GM19438 (cell line): ENCODE measurements around the gene HELZ.
"Not testable (repeated sequence)": the region's sequence is repeated elsewhere in the genome, so short reads cannot be mapped to it uniquely, and the experiment has no call there.

Experiments used
- ATAC-seq: cut with Tn5 transposase; IDR thresholded peaks from one replicate; pipeline ENCODE4 v1.9.1; 2021; ENCODE audit warnings: low read depth; ENCODE audit not compliant: unreplicated experiment

HELZ gene, protein sequence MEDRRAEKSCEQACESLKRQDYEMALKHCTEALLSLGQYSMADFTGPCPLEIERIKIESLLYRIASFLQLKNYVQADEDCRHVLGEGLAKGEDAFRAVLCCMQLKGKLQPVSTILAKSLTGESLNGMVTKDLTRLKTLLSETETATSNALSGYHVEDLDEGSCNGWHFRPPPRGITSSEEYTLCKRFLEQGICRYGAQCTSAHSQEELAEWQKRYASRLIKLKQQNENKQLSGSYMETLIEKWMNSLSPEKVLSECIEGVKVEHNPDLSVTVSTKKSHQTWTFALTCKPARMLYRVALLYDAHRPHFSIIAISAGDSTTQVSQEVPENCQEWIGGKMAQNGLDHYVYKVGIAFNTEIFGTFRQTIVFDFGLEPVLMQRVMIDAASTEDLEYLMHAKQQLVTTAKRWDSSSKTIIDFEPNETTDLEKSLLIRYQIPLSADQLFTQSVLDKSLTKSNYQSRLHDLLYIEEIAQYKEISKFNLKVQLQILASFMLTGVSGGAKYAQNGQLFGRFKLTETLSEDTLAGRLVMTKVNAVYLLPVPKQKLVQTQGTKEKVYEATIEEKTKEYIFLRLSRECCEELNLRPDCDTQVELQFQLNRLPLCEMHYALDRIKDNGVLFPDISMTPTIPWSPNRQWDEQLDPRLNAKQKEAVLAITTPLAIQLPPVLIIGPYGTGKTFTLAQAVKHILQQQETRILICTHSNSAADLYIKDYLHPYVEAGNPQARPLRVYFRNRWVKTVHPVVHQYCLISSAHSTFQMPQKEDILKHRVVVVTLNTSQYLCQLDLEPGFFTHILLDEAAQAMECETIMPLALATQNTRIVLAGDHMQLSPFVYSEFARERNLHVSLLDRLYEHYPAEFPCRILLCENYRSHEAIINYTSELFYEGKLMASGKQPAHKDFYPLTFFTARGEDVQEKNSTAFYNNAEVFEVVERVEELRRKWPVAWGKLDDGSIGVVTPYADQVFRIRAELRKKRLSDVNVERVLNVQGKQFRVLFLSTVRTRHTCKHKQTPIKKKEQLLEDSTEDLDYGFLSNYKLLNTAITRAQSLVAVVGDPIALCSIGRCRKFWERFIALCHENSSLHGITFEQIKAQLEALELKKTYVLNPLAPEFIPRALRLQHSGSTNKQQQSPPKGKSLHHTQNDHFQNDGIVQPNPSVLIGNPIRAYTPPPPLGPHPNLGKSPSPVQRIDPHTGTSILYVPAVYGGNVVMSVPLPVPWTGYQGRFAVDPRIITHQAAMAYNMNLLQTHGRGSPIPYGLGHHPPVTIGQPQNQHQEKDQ (N-terminal part only)

DNA sequence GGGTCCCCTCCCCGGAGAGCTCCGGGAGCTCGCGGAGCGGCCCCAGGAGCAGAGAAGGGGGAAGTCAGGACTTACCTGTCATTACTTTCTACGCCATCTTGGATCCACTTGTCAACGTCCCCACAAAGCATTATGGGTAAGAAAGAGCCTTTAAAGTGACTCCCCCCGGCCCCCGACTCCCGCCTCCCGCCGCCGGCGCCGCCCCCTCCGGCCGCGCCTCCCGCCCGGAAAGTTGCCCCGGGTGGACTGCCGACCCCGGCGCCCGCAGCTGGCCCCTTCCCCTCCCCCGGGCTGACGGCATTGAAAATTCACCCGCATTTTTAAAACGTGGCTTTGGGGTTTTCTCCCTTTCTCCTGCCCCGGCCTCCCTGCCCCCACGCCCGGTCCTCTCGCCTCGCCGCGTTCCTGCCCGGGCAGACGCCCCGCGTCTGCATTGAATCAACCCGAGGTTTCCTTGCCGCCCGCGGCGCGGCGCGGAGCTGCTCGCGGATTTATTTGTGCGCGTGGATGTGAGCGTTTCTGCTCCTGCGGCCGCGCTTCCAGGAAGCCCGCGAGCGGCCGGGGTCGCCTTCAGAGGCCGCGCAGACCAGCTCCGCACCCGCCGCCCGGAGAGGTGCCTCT, at the start of gene HELZ:
Gene HELZ (minus strand): TSS at position 124 of the 621 bp plus-strand sequence. CDS start 26,392 bp downstream, outside the sequence.
- peak; percentile 56 for ATAC-seq

DNA sequence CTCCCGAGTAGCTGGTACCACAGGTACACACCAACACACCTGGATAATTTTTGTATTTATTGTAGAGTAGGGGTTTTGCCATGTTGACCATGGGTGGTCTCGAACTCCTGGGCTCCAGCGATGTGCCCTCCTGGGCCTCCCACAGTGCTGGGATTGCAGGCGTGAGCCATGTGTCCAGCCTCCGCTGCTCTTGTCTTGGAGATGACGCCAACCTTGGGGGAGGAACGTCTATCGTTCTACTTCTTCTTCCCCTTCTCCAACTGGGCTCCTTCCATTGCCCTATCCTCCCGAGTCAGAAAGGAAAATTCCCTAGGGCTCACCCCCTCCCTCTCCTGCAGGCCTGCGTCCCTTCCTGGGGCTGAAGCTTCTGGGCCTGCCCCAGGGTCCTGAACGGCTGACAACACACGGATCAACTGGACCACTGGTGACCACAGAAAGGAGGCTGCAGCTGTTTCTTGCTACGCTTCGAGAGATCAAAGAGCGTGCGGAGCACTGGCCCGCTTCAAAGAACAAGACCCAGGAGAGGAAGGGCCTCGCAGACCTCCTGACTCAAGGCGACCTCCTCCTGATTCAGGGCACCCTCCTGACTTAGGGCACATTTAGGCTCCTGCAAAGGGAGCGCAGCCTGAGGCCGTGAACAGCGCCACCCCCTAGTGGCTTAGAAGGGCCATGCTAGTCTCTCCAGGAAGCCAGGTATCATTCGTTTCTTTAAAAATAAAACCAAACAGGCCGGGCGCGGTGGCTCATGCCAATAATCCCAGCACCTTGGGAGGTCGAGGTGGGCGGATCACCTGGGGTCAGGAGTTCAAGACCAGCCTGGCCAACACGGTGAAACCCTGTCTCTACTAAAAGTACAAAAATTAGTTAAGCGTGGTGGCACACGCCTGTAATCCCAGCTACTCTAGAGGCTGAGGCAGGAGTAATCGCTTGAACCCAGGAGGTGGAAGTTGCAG, 48.5 kb upstream of the HELZ start:
- peak; percentile 92 for ATAC-seq

DNA sequence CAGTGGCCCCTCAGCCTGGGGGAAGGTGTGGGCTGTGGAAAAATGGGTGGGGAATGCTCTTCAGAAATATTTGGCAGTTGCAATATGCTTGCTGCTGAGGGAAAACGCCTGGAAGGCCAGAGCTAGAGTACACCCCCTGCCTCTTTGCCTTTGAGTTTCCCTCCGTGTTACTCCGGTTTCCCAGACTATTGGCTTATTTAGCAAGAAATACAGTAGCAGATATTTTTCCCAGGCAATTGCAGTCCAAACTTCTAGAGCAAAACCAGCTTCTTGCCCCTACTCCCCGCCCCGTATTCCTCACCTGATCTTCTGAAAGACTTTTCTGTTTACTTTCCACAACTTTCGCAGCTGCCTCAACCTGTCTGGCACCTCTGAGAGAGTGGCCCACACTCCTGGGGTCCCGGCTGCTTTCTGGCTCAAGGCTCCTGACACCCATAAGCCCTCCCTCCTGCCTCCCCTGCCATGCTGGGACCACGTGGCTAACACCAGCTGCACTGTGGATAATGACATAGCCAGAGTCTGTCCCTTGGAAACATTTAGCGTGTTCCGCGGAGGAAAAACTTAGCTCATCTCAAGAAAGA, 45.8 kb upstream of the HELZ start:
- no peak for ATAC-seq

DNA sequence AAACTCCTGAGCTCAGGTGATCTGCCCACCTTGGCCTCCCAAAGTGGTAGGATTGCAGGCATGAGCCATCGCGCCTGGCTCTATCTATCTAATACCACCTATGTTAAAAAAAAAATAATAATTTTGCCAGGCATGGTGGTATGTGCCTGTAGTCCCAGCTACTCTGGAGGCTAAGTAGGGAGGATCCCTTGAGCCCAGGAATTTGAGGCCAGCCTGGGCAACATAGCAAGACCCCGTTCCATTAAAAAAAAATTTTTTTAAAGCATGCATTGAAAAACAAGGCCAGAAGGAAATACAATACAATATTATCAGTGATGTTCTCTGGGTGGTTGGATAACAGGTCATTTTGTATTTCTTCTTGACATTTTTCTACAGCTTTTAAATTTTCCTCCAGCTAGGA, 45.2 kb upstream of the HELZ start:
- no peak for ATAC-seq

DNA sequence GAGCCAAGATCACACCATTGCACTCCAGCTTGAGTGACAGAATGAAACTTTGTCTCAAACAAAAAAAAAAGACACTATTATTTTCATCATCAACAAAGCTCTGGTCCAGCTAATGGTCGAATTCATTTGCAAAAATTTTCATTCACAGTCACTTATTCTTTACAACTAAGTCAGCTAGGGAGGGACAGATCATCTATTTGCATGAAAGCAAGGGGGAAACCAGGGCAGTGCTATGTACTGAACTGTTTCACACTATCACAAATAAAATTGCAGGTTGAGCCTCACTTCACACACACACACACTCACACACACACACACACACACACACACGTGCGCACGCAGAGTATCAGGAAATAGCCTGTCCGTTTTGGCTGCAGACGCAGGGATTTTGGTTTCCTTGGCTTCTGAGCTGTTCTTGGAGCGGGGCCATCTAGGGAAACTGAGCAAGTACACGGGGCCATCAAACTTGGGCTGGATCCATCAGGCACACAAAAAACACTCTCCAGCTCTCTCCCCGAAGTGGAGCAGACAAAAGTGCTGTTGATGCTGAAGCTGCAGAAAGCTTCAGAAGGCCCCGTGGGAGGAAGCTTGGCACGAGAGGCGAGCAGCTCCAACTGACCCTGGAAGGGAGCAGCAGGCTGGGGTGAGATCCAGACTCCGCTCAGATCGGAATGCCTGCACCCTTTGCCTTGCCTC, 44.3 kb upstream of the HELZ start:
- no peak for ATAC-seq

DNA sequence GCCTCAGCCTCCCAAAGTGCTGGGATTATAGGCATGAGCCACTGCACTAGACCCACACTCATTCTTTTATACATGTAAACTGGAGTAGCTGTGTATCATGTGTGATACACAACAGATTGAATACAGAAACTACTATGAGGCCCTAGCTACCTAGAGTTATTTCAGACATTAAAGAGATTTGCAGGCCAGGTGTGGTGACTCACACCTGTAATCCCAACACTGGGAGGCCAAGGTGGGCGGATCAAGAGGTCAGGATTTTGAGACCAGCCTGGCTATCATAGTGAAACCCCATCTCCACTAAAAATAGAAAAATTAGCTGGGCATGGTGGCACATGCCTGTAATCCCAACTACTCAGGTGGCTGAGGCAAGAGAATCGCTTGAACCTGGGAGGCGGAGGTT, 41.8 kb upstream of the HELZ start:
- ATAC-seq: not testable (repeated sequence)

DNA sequence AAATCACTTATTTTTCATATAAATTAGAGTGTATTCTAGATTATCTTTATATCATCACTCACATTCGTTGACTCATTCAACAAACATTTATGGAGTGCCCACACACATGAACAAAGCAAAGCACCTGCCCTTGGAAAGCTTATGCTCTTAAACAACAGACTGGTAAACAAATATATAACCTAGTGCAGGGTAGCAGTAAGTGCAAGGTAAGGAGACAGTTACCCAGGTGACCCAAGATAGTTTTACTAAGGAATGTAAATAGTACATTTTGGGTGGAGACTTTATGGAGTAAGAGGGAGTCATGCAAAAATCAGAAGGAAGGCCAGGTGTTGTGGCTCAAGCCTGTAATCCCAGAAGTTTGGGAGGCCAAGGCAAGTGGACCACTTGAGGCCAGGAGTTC, 40.4 kb upstream of the HELZ start:
- ATAC-seq: no peak

DNA sequence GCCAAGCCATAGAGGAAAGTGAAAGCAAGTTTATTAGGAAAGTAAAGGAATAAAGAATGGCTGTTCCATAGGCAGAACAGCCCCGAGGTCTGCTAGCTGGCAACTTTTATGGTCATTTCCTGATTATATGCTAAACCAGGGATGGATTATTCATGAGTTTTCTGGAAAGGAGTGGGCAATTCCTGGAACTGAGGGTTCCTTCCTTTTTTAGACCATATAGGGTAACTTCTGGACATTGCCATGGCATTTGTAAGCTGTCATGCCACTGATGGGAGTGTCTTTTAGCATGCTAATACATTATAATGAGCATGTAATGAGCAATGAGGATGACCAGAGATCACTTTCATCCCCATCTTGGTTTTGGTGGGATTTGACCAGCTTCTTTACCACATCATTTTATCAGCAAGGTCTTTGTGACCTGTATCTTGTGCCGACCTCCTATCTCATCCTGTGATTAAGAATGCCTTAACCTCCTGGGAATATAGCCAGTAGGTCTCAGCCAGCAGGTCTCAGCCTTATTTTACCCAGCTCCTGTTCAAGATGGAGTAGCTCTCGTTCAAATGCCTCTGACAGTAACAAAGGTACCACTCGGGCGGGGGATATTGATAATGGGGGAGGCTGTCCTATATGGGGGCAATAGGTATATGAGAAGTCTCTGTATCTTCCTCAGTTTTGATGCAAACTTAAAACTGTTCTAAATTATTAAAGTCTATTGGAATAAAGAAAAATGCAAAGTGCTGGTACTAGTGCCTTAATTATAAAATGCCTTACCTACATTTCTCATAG, 38.9 kb upstream of the HELZ start:
- no peak for ATAC-seq

DNA sequence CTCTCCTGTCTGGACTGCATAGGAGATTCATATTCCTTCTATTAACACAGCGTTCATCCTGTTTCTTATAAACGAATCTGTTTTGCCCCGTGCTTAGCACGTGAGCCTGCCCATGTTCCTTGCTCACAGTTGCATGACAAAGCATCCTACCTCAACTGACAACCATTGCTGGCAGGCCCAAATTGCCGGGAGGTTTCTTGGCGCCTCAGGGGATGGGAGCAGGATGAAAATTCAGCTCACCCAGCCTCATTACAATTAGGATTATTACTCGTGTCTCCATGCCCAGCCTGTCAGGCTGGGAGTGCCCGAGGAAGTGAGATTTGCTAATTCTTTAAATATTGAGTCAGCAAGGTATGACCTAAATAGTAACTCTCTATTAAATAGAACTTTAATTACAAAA, 36.7 kb upstream of the HELZ start:
- ATAC-seq: no peak

DNA sequence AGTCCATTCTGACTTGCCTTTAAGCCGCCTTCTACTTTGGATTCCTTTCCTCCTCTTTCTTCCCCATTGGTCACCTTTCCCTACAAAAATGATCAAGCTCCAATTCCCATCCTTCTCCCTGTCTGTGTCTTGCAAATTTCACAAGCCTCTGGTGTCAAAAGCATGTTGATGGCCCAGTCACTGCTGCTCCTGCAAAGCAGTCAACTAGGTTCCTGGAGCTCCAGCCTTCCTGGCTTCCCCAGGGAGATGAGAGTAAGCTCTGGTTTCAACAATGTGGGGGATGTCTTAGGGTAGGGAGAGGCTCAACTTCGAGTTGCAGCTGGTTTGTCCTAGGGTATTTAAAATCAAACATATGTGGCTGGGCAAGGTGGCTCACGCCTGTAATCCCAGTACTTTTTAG, 36.1 kb upstream of the HELZ start:
- no peak for ATAC-seq

DNA sequence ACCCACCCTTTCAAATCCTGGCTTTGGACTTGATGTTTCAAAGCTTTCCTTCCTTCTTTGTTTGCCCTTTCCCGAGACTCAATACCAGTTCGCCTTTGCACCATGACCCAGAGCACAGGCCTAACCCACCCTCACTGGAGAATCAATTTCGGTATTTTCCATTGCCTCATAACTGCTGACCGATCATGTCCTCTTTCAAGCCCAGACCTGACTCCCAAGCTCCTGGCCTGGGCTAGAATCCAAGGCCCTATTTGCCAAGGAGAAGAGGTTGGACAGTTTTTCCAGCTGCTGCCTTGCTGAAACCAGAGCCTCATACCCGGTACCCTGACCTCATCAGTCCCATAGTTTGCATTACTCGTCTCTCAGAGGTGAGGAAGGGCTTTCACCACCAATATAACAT, 35.3 kb upstream of the HELZ start:
- ATAC-seq: no peak

DNA sequence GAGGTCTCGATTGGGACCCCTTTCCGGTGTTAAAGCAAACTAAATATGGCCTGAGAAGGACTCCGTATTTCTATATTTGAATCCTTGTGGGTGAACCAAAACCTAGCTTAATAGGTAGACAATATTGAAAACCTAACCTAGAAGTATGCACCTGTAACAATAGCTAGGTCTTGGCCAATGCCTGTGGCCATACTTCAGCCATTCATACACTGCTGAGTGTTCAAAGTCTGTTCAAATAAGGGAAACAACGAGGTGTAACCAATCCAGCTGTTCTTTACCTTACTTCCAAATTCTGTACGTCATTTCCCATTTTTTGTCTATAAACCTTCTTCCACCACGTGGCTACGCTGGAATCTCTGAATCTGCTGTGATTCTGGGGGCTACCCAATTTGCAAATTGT, 34.1 kb upstream of the HELZ start:
- ATAC-seq: no peak

DNA sequence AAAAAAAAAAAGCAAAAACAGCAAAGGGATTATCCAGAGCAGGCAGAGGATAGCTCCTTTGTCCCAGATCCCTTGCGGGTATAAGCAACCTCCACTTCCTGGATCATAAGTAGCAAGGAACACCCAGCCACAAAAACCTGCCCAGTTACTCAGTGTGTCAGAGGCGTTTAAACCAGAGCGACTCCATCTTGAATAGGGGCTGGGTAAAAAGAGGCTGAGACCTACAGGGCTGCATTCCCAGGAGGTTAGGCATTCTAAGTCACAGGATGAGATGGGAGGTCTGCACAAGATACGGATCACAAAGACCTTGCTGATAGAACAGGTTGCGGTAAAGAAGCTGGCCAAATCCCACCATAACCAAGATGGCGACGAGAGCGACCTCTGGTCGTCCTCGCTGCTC, 33.4 kb upstream of the HELZ start:
- no peak for ATAC-seq

DNA sequence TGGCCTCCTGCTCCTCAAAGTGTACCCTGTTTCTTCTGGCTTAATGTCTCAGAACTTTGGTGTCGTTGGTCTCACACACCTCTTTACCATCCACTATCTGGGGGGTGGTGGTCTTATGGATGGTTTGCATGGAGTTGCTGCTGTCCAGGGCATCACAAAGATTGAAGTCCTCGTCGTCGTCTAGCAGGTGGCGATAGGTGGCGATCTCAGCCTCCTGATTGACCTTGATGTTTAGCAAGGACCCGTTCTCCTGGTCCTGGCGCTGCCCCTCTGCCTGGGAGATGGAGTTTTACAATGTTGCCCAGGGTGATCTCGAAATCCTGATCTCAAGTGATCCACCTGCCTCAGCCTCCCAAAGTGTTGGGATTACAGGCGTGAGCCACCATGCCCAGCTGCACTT, 31.1 kb upstream of the HELZ start:
- no peak for ATAC-seq

DNA sequence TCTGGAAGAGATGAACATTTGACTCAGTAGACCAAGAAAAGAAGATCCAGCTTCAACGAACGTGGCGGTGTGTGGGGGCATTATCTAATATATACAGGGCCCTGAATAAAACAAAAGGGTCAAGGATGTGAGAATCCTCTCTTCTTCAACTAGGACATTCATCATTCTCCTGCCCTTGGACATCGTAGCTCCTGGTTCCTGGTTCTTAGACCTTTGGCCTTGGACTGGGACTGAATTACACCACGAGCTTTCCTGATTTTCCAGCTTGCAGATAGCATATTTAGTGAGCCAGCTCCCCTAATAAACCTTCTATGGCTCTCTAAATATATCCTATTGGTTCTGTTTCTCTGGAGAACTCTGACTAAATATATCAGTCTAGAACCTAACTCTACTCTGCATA, 29.5 kb upstream of the HELZ start:
- ATAC-seq: no peak

DNA sequence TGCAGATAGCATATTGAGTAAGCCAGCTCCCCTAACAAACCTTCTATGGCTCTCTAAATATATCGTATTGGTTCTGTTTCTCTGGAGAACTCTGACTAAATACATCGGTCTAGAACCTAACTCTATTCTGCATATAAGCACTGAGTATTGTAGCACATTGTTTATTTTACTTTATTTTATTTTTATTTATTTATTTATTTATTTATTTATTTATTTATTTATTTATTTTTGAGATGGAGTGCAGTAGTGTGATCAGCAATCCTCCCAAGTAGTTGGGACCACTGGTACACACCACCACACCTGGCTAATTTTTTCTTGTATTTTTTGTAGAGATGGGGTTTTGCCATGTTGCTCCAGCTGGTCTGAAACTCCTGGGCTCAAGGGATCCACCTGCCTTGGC, 28.9 kb upstream of the HELZ start:
- ATAC-seq: no peak

DNA sequence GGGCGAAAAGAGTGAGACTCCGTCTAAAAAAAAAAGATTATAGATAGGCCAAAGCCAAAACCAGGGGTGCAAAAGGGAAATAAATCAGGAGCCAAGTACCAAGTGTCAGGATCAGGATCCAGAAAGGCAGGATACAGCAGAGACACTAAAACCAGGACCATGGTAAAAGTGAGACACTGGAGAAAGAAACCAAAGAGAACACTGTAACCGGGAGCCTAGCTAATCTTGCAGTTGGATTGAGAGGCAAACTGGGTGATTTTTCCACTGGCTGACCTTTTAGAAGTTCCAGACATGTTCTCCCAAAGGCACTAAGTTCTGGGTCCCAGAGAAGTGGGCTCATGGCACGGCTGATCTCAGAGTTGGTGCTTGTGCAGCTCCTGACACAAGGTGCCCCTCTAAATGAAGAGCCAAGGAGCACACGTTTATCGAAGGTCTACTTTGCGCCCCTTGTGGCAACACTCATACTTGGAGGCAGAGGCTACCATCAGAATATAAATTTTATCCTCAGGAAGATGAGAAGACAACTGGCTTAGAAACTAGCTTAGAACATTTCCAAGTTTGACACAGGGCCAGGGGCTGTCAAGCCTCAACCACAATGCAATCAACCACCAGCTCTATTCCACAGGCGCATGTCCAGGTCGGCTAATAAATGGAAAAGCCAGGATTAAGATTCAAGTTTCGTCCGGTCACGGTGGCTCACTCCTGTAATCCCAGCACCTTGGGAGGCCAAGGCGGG, 27.5 kb upstream of the HELZ start:
- ATAC-seq: no peak
